GM23338 (cell line): ENCODE measurements around the gene IZUMO1.

ENCODE experiments used
- CTCF ChIP-seq, 2 experiments: fragments of 200-600 bp in 1 of 2; sonication (generic) in 1 of 2; conservative IDR thresholded peaks; 2 replicates each; pipeline versions ENCODE4 v1.5.1 to v1.6.1; 2016 to 2017; ENCODE audit warnings: antibody characterized with exemption in 2 of 2, low read depth in 2 of 2, mild to moderate bottlenecking in 2 of 2, moderate library complexity in 1 of 2
- EZH2 ChIP-seq: fragments of 200-600 bp; sonication (generic); IDR thresholded peaks from one replicate; pipeline ENCODE4 v1.8.0; 2017; ENCODE audit warnings: antibody characterized with exemption, mild to moderate bottlenecking, low read depth; ENCODE audit not compliant: unreplicated experiment
- POLR2AphosphoS5 ChIP-seq: IDR thresholded peaks from 2 replicates; pipeline ENCODE4 v1.6.1; 2016; ENCODE audit warnings: antibody characterized with exemption, low read depth
- REST ChIP-seq: IDR thresholded peaks from one replicate; pipeline ENCODE4 v1.6.1; 2018; ENCODE audit warnings: antibody characterized with exemption; ENCODE audit not compliant: unreplicated experiment

DNA sequence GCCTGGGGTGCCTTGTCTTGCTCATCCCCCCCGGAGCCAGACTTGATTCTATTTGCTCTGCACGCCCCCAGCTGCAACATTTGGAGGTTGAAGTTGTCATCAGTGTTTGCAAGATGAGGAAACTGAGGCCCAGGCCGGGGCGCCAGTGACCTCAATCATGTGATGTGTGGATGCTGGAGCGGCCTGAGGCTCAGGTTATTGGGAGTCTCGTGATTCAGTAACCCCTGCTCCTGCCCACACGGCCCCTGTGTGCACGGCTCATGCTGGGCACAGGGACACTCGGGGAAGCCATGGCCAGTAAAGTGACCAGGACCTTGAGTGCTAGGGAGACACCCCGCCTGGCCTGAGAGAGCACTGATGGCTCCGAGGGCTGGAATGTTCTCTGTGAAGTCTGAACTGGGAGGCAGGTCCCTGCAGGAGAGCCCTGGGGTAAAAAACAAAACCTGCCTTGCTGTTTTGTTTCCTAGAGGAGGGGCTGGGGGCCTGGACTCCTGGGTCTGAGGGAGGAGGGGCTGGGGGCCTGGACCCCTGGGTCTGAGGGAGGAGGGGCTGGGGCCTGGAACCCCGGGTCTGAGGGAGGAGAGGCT, 10.5 kb upstream of the IZUMO1 start:
- no peak for TF ChIP-seq CTCF (conservative IDR thresholded peaks at IDR 0.05; ENCODE audit: low read depth in 2 of 2)
- TF ChIP-seq POLR2AphosphoS5, result no peak
- no peak for TF ChIP-seq EZH2
- no peak for TF ChIP-seq REST
